Upper lobe of left lung (tissue), 4 donors: ENCODE results near the gene SPARCL1.

Experiments used
- CTCF ChIP-seq, 6 experiments: fragments of 450-650 bp in 4 of 6; fragments of 200-600 bp in 2 of 6; sonication (generic) in 2 of 6; IDR thresholded peaks; one replicate each; pipeline ENCODE4 v1.5.1; 2016 to 2019; ENCODE audit warnings: antibody characterized with exemption in 6 of 6
- EP300 ChIP-seq, 4 donors: sonication (generic); formaldehyde crosslinking; IDR thresholded peaks; one replicate each; pipeline ENCODE4 v1.5.1; 2017; ENCODE audit warnings: antibody characterized with exemption in 4 of 4, control low read depth in 2 of 4
- POLR2A ChIP-seq, 4 donors: fragments of 450-650 bp; IDR thresholded peaks; one replicate each; pipeline ENCODE4 v1.5.1; 2016 to 2017; ENCODE audit warnings: antibody characterized with exemption in 4 of 4, mild to moderate bottlenecking in 2 of 4
- POLR2AphosphoS5 ChIP-seq, 2 donors: sonication (generic); formaldehyde crosslinking; IDR thresholded peaks; one replicate each; pipeline ENCODE4 v1.5.1; 2017; ENCODE audit warnings: antibody characterized with exemption in 2 of 2

- TF ChIP-seq CTCF (IDR thresholded peaks at IDR 0.05): no peak
- no peak for TF ChIP-seq POLR2A (IDR thresholded peaks at IDR 0.05)
- no peak for TF ChIP-seq EP300 (IDR thresholded peaks at IDR 0.05)
- no peak for TF ChIP-seq POLR2AphosphoS5 (IDR thresholded peaks at IDR 0.05)
Observed at GRCh38 chr4:87523307-87523706, 5.9 kb downstream of the SPARCL1 start.
